H1 (cell line): ENCODE results near the gene CCR9.

Source experiments
- CEBPB ChIP-seq: IDR thresholded peaks from 2 replicates; pipeline ENCODE4 v1.6.1; 2012; ENCODE audit warnings: low read depth, low read length
- FOSL1 ChIP-seq: IDR thresholded peaks from 2 replicates; pipeline ENCODE4 v1.6.1; 2011; ENCODE audit warnings: mild to moderate bottlenecking, low read depth, low read length, moderate library complexity; ENCODE audit not compliant: insufficient read depth
- NRF1 ChIP-seq: IDR thresholded peaks from 2 replicates; pipeline ENCODE4 v1.6.1; 2011; ENCODE audit warnings: mild to moderate bottlenecking, low read depth, low read length, improper control_type of control experiment
- YY1 ChIP-seq: IDR thresholded peaks from 2 replicates; pipeline ENCODE4 v1.6.1; 2011; ENCODE audit warnings: low read depth, mild to moderate bottlenecking, low read length
- TF ChIP-seq, protein P1 (sequence below), 3 experiments: IDR thresholded peaks; 1 replicate in 2 of 3; 2 replicates in 1 of 3; pipeline versions ENCODE4 v1.5.1 to v1.6.1; 2011; ENCODE audit warnings: low read length in 3 of 3, mild to moderate bottlenecking in 3 of 3, inconsistent platforms in 2 of 3, low read depth in 1 of 3, moderate library complexity in 1 of 3; ENCODE audit not compliant: insufficient read depth in 1 of 3; ENCODE audit errors: control extremely low read depth in 1 of 3
- TF ChIP-seq, protein P2 (sequence below): IDR thresholded peaks from 2 replicates; pipeline ENCODE4 v1.6.1; 2012; ENCODE audit warnings: inconsistent platforms

DNA sequence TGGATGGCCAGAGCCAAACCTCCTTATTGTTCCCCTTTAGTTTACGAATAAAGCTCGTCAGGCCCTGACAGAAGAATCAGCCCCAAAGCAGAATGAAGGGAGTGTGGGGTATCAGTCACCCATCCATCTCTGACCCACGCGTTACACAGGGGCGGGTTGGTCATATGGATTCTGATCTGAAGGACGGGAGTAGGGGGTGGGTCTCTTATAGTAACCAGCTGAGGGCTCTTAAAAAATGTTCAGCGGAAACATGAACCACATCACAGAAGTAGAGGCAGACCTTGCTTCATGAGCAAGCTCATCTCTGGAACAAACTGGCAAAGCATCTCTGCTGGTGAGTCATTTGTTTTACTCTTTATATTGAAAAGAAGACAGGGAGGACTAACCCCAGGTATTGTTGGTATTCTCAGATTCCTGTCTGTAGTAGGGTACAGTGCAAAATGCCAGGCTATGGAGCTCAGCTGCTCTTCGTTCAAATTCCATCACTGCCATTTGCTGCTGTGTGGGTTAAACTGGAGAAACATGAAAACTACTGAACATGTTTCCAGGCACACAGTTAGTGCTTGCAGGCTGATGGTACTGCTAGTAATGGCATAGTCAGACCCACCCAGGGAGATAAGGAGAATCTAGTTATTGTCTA is 57.0 kb downstream of the CCR9 start, which contains the start of gene CXCR6:
- TF ChIP-seq, protein P1, sequence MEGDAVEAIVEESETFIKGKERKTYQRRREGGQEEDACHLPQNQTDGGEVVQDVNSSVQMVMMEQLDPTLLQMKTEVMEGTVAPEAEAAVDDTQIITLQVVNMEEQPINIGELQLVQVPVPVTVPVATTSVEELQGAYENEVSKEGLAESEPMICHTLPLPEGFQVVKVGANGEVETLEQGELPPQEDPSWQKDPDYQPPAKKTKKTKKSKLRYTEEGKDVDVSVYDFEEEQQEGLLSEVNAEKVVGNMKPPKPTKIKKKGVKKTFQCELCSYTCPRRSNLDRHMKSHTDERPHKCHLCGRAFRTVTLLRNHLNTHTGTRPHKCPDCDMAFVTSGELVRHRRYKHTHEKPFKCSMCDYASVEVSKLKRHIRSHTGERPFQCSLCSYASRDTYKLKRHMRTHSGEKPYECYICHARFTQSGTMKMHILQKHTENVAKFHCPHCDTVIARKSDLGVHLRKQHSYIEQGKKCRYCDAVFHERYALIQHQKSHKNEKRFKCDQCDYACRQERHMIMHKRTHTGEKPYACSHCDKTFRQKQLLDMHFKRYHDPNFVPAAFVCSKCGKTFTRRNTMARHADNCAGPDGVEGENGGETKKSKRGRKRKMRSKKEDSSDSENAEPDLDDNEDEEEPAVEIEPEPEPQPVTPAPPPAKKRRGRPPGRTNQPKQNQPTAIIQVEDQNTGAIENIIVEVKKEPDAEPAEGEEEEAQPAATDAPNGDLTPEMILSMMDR (IDR thresholded peaks at IDR 0.05; ENCODE audit: control extremely low read depth in 1 of 3, insufficient read depth in 1 of 3, low read depth in 1 of 3, low read length in 3 of 3): no peak
- TF ChIP-seq CEBPB (no peak), NRF1 (no peak), YY1 (no peak), FOSL1 (no peak)
- TF ChIP-seq, protein P2, sequence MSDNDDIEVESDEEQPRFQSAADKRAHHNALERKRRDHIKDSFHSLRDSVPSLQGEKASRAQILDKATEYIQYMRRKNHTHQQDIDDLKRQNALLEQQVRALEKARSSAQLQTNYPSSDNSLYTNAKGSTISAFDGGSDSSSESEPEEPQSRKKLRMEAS: no peak
